T follicular helper cell (primary cell): ENCODE results near the gene JMJD7.
"Not testable (repeated sequence)": the region's sequence is repeated elsewhere in the genome, so short reads cannot be mapped to it uniquely, and the experiment has no call there.

Source experiments
- DNase-seq: peaks from one replicate; pipeline ENCODE4 v3.0.0-alpha.2; 2020; ENCODE audit warnings: low read depth

The JMJD7 gene

GRCh38 chr15:41822957-41823356 is 4.9 kb upstream of the JMJD7 start:
- no peak for DNase-seq

- DNase-seq: no peak
These were observed 4.4 kb upstream of the JMJD7 start for GRCh38 chr15:41823502-41823901.

- no peak for DNase-seq
These were observed 3.7 kb upstream of the JMJD7 start for GRCh38 chr15:41824062-41824745.

GRCh38 chr15:41825145-41825544 is 2.7 kb upstream of the JMJD7 start:
- DNase-seq: no peak

- no peak for DNase-seq
These were observed 2.0 kb upstream of the JMJD7 start for GRCh38 chr15:41825572-41826535.

GRCh38 chr15:41827290-41827879 is 507 bp upstream of the JMJD7 start:
- peak; percentile 24 for DNase-seq

- DNase-seq: no peak
These were observed 882 bp downstream of the JMJD7 start for GRCh38 chr15:41828807-41829141.

- DNase-seq: no peak
These were observed 2.2 kb downstream of the JMJD7 start for GRCh38 chr15:41829959-41830646.

GRCh38 chr15:41831291-41831690 is 3.4 kb downstream of the JMJD7 start:
- DNase-seq: not testable (repeated sequence)

GRCh38 chr15:41832208-41832607 is 4.3 kb downstream of the JMJD7 start:
- no peak for DNase-seq

GRCh38 chr15:41832875-41833274 is 5.0 kb downstream of the JMJD7 start:
- no peak for DNase-seq

- no peak for DNase-seq
These were observed 6.2 kb downstream of the JMJD7 start for GRCh38 chr15:41834096-41834495.

GRCh38 chr15:41836073-41836472 is 8.2 kb downstream of the JMJD7 start:
- no peak for DNase-seq

- no peak for DNase-seq
These were observed 9.0 kb downstream of the JMJD7 start for GRCh38 chr15:41836713-41837454.

GRCh38 chr15:41838400-41838897 is 10.6 kb downstream of the JMJD7 start, which contains the start of gene PLA2G4B:
Gene PLA2G4B (plus strand): TSS chr15:41838847. CDS start chr15:41838914, 67 bp downstream.
- DNase-seq: no peak

GRCh38 chr15:41839781-41840491 is 12.0 kb downstream of the JMJD7 start:
- DNase-seq: no peak

GRCh38 chr15:41840673-41841072 is 12.8 kb downstream of the JMJD7 start:
- DNase-seq: no peak

GRCh38 chr15:41841131-41841530 is 13.2 kb downstream of the JMJD7 start:
- no peak for DNase-seq

GRCh38 chr15:41842229-41842628 is 14.3 kb downstream of the JMJD7 start:
- DNase-seq: no peak

- no peak for DNase-seq
These were observed 15.7 kb downstream of the JMJD7 start for GRCh38 chr15:41843571-41843970.

- no peak for DNase-seq
These were observed 16.9 kb downstream of the JMJD7 start for GRCh38 chr15:41844814-41845213.
